ENCODE data around the gene C2orf49. TPM values are rescaled to one million over a fixed set of nuclear protein-coding genes. Genes with fewer than 3 reads are reported as not detected.
A peak's percentile ranks its signal among the peaks of the same experiment; 100 is the strongest.

The C2orf49 gene
- 6.7 and 7.7 TPM in 2 replicates for total RNA-seq (2014; rRNA removed; shearing (Covaris generic))

DNA sequence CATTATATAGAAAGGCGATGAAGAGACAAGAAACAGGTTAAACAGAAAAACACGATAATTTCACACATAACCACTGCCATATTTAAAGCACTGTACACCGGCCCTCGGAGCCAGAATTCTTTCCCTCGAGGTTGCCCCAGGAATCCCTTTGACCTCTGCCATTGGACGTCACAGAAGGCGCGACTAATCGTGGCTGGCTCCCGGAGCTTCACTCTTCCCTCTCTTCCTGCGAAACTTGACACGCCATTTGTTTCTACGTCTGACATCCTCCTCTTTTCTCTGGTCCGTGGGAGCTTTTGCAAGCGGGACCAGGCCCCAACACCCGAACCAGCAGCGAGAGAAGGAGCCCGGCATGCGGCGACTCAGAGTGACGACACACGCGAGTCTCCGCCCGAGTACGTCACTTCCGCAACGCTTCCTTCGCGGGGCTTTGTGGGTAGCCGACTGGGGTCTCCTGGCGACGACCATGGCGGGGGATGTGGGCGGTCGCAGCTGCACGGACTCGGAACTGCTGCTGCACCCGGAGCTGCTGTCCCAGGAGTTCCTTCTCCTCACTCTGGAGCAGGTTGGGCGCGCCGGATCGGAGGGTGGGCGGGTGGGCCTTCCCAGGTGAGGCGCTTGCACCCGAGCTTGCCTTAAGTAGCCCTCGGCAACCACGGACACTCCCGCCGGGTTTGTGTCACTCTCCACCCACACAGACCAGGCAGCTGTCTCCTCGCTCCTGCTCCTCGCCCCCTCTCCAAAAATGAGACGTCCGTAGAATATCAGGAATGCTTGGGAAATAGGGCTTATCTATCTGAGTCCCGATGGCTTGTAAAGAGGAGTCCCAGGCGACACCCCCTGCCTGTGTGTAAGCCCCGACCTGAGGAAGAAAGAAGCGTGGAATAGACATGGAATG, at the start of gene C2orf49:
C2orf49 (plus strand) TSS at position 419 of the 898 bp plus-strand sequence; CDS start at position 467, 48 bp downstream.
- DNase-seq (ENCODE audit: low spot score) = peak; percentile 89

DNA sequence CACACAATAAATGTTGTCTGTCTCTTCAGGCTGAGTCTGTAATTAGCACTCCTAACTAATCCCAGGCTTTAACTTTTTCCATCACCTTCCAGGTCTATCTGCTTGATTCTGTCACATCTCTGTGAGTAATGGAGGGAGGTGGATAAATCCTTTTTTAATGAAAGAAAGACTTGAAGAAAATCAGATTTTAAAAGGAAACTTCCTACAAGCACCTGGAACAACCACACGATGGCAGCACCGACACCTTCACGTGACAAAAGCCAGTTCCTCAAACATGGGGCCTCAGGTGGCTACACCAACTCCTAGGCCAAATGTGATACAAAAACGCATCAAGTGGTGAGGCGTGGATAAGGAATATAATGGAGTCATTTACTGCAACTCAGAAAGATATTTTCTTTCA, 49.6 kb upstream of the C2orf49 start:
- DNase-seq (ENCODE audit: low spot score) = peak; percentile 54

GRCh38 chr2:105288133-105288532, 49.2 kb upstream of the C2orf49 start:
- DNase-seq (ENCODE audit: low spot score) = no peak

DNA sequence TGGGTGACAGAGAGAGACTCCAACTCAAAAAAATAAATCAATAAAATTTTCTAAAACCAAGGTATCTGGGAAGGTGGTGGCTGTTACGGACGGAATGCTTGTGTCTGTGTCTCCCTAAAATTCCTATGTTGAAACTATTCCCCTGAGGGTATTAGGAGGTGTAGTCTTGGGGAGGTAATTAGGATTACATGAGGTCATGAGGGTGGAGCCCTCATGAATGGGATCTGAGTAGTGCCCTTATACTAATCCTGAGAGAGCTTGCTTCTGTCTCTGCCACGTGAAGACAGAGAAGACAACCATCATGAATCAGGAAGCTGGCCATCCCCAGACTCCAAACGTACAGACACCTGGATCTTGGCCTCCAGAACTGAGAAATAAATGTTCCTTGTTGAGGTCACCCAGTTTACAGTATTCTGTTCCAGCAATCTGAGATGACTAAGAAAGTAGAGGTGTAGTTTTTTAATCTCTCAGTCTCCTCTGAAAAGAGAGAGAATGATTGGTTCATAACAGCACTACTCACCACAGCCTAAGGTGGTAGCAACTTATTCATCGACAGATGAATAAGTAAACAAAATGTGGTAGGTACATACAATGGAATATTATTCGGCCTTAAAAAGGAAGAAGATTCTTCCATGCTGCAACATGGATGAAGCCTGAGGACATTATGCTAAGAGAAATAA, 46.2 kb upstream of the C2orf49 start:
- DNase-seq (ENCODE audit: low spot score) = no peak

- DNase-seq (ENCODE audit: low spot score) = no peak
These were observed 45.4 kb upstream of the C2orf49 start for GRCh38 chr2:105291981-105292380.

GRCh38 chr2:105294046-105294445, 43.3 kb upstream of the C2orf49 start:
- DNase-seq (ENCODE audit: low spot score) = no peak

GRCh38 chr2:105294844-105295481, 42.4 kb upstream of the C2orf49 start:
- DNase-seq (ENCODE audit: low spot score) = peak; percentile 60

DNA sequence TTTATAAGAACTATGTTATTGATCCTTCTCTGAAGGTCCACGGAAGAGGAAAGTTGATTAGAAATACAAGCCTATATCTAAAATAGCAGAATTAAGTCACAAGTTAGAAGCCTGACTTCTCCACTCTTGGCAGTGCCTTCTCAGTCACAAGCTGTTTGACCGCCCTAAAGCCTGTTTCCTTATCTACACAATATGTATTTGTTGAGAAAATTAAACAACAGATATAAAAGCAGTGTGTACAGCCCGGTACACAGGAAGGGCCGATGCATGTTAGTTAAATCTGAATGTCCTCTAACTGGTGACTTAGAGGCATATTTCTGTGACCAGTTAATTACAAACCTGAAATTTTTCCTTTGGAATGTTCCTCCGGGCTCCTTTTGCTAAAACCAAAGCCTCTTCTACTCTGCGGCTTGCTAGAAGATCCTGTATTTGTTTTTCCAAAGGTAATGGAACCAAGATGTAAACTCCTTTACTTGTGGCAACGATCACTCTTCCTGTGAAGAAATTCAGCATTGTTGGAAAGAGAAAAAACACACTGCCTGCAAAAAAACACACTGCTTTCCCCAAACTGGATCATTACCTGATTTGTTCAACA, 41.2 kb upstream of the C2orf49 start:
- DNase-seq (ENCODE audit: low spot score) = no peak

- DNase-seq (ENCODE audit: low spot score) = no peak
These were observed 40.1 kb upstream of the C2orf49 start for GRCh38 chr2:105297216-105297615.

DNA sequence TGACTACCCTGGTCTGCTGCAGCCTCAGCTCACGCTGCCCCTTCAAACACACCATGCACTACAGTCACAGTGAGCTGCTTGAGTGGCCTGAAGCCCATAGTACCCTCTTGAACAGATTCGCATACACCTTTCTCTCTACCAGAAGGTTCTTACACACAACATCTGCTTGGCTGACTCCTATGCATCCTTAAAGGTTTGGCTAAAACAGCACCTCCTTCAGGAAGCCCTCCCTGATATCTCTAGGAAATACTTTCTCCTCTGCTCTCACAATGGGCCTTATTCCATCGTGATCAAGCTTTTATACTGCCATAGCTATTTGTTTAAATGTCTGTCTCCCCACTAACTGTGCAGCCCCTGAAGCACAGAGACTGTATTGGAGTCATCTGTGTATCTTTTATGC, 39.3 kb upstream of the C2orf49 start:
- DNase-seq (ENCODE audit: low spot score) = no peak

DNA sequence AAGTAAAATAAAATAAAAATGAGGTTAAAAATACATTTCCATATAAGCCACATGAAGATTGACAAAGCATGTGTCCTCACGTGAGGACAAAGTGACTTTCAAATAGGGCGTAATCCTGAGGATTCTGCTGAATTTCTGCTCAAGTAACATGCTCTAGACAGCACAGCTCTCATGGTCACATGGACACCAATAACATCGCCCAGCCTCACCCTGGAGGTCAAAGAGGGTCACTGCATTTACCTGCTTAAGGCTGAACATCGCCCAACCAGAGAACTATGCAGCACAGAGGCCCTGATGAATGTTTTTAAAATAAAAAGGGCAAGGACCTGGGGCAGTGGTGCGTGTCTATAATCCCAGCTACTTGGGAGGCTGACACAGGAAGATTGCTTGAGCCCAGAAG, 38.0 kb upstream of the C2orf49 start:
- no peak for DNase-seq (ENCODE audit: low spot score)

GRCh38 chr2:105301646-105302045, 35.7 kb upstream of the C2orf49 start:
- no peak for DNase-seq (ENCODE audit: low spot score)

- DNase-seq (ENCODE audit: low spot score) = no peak
These were observed 30.2 kb upstream of the C2orf49 start for GRCh38 chr2:105307146-105307545.

GRCh38 chr2:105307550-105307949, 29.8 kb upstream of the C2orf49 start:
- no peak for DNase-seq (ENCODE audit: low spot score)

- no peak for DNase-seq (ENCODE audit: low spot score)
These were observed 29.4 kb upstream of the C2orf49 start for GRCh38 chr2:105307962-105308361.

DNA sequence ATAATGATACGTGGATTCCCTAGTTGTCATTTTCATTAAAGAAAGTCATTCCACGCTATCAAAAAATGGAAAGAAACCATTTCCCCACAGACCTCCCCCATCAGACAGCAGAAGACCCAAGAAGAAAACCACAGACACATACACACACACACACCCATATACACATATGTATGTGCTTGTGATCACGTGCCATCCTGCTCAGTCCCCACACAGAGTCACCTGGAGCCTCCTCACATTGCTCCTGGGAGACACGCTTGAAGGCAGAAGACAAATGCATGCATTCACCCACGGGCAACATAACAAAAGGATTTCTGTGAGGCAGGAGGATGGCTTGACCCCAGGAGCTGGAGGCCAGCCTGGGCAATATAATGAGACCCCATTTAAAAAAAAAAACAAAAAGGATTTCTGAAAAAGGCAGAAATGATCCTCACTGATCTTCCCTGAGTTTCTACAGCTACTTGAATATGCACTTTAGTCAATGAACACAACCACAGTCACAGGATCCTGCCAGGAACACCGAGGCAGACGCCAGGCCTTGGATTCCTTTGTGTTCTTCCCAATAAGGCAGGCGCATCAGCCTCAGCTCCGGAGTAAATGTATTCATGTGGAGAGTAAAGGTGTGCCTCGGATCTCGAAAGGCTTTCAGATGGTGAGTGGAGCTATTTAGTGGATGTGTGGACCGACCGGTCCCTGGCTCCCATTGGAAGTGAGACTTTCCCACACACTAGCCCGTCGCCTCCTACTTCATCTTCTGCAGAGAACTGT, 28.8 kb upstream of the C2orf49 start:
- no peak for DNase-seq (ENCODE audit: low spot score)

- no peak for DNase-seq (ENCODE audit: low spot score)
These were observed 28.2 kb upstream of the C2orf49 start for GRCh38 chr2:105309147-105309545.

DNA sequence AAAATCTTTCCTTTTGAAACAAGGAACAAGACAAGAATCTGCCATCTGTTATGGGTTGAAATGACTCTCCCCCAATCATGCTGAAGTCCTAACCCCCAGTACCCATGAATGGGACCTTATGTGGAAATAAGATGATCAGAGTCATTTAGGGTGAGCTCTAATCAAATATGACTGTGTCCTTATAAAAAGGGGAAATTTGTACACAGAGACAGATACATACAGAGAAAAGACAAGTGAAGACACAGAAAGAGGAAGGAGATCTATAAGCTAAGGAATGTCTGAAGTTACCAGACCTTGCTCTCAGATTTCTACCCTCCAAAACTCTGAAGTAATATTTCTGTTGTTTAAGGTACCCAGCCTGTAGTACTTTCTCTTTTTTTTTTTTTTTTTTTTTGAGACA, 23.5 kb upstream of the C2orf49 start:
- DNase-seq (ENCODE audit: low spot score) = no peak

DNA sequence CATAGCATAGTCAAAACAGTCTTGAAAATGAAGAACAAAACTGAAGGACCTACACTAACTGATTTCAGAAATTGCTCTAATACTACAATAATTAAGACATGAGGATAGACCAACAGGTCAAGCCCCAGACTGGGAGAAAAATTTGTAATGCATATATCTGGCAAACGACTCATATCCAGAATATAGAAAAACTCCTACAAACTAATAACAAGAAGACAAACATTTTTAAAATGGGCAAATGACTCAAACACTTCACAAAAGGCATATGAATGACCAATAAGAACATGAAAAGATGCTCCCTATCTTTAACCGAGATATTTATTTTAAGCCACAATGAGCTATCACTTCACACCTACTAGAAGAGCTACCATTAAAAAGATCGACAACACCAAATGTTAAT, 22.0 kb upstream of the C2orf49 start:
- no peak for DNase-seq (ENCODE audit: low spot score)

DNA sequence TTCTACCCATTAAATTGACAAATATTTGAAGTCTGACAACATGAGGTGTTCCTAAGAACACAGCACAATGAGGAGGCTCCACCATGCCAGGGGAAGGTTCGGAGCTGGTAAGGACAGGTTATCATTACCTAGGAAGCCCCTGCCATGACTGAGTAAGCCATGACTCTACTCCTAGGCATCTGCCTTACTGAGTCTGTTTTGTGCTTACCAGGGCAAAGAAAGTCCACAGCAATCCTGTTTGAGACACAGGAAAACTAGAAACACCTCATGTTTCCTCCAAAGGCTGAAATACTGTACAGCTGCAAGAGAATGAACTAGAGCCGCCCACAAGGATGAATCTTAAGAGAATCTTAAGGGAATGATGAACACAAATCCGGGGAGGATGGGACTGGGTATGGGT, 19.4 kb upstream of the C2orf49 start:
- DNase-seq (ENCODE audit: low spot score) = no peak

- peak; percentile 11 for DNase-seq (ENCODE audit: low spot score)
These were observed 16.6 kb upstream of the C2orf49 start for GRCh38 chr2:105320651-105321215.
